Activated CD4-positive, alpha-beta T cell treated with anti-CD3 and anti-CD28 coated beads for 1 hour (primary cell): ENCODE measurements around the gene EIF1AX.
"Not testable (repeated sequence)": the region's sequence is repeated elsewhere in the genome, so short reads cannot be mapped to it uniquely, and the experiment has no call there.

Experiments used
- DNase-seq: peaks from one replicate; pipeline ENCODE4 v3.0.0-alpha.2; 2020

The EIF1AX gene

GRCh38 chrX:20141281-20142220 is at the start of gene EIF1AX:
Gene EIF1AX, minus strand, starts transcription at chrX:20141838. Its CDS starts 198 bp downstream, at chrX:20141640.
- peak; percentile 89 for DNase-seq

- no peak for DNase-seq
Observed at GRCh38 chrX:20189171-20189570, 47.5 kb upstream of the EIF1AX start.

GRCh38 chrX:20181598-20182329 is 40.1 kb upstream of the EIF1AX start:
- no peak for DNase-seq

GRCh38 chrX:20177093-20177492 is 35.5 kb upstream of the EIF1AX start:
- no peak for DNase-seq

GRCh38 chrX:20173856-20174255 is 32.2 kb upstream of the EIF1AX start:
- DNase-seq = no peak

GRCh38 chrX:20173313-20173712 is 31.7 kb upstream of the EIF1AX start:
- DNase-seq = no peak

- DNase-seq = no peak
Observed at GRCh38 chrX:20171887-20172286, 30.2 kb upstream of the EIF1AX start.

GRCh38 chrX:20162516-20162915 is 20.9 kb upstream of the EIF1AX start:
- DNase-seq = not testable (repeated sequence)

- DNase-seq = no peak
Observed at GRCh38 chrX:20159797-20160385, 18.3 kb upstream of the EIF1AX start.

- no peak for DNase-seq
Observed at GRCh38 chrX:20151689-20152088, 10.1 kb upstream of the EIF1AX start.

- DNase-seq = no peak
Observed at GRCh38 chrX:20149326-20149725, 7.7 kb upstream of the EIF1AX start.

- no peak for DNase-seq
Observed at GRCh38 chrX:20147561-20147960, 5.9 kb upstream of the EIF1AX start.

GRCh38 chrX:20144491-20144890 is 2.9 kb upstream of the EIF1AX start:
- DNase-seq = no peak

- no peak for DNase-seq
Observed at GRCh38 chrX:20143561-20143960, 1.9 kb upstream of the EIF1AX start.

GRCh38 chrX:20143111-20143510 is 1.5 kb upstream of the EIF1AX start:
- DNase-seq = no peak

- no peak for DNase-seq
Observed at GRCh38 chrX:20140420-20140819, 1.2 kb downstream of the EIF1AX start.

- DNase-seq = no peak
Observed at GRCh38 chrX:20139966-20140365, 1.7 kb downstream of the EIF1AX start.

- no peak for DNase-seq
Observed at GRCh38 chrX:20135944-20136343, 5.7 kb downstream of the EIF1AX start.

GRCh38 chrX:20132666-20133065 is 9.0 kb downstream of the EIF1AX start:
- no peak for DNase-seq

GRCh38 chrX:20130357-20130756 is 11.3 kb downstream of the EIF1AX start:
- DNase-seq = no peak

GRCh38 chrX:20129547-20129946 is 12.1 kb downstream of the EIF1AX start:
- no peak for DNase-seq

- no peak for DNase-seq
Observed at GRCh38 chrX:20128670-20129069, 13.0 kb downstream of the EIF1AX start.

- DNase-seq = not testable (repeated sequence)
Observed at GRCh38 chrX:20127440-20127839, 14.2 kb downstream of the EIF1AX start.

- not testable (repeated sequence) for DNase-seq
Observed at GRCh38 chrX:20126833-20127232, 14.8 kb downstream of the EIF1AX start.
